Activated CD4-positive, CD25-positive, alpha-beta regulatory T cell treated with anti-CD3 and anti-CD28 coated beads, Interleukin-2, amount 50 U/mL, for 16 hours (primary cell): ENCODE data around the gene ABI2.
"Not testable (repeated sequence)": the region's sequence is repeated elsewhere in the genome, so short reads cannot be mapped to it uniquely, and the experiment has no call there.

Source experiments
- DNase-seq: peaks from one replicate; pipeline ENCODE4 v3.0.0-alpha.2; 2020; ENCODE audit warnings: low read depth, low spot score

Gene ABI2

GRCh38 chr2:203427061-203427460, 98.9 kb downstream of the ABI2 start:
- DNase-seq = no peak

- DNase-seq = not testable (repeated sequence)
Measured at GRCh38 chr2:203429643-203430042, 101.4 kb downstream of the ABI2 start.

- DNase-seq = no peak
Measured at GRCh38 chr2:203431391-203432185, 103.4 kb downstream of the ABI2 start.

- no peak for DNase-seq
Measured at GRCh38 chr2:203432811-203433210, 104.6 kb downstream of the ABI2 start.

GRCh38 chr2:203436496-203436895, 108.3 kb downstream of the ABI2 start:
- DNase-seq = no peak

- DNase-seq = no peak
Measured at GRCh38 chr2:203437511-203437910, 109.3 kb downstream of the ABI2 start.

- no peak for DNase-seq
Measured at GRCh38 chr2:203438528-203438927, 110.3 kb downstream of the ABI2 start.

GRCh38 chr2:203440671-203441070, 112.5 kb downstream of the ABI2 start:
- DNase-seq = no peak

- no peak for DNase-seq
Measured at GRCh38 chr2:203441463-203441862, 113.3 kb downstream of the ABI2 start.

- DNase-seq = no peak
Measured at GRCh38 chr2:203442463-203442862, 114.3 kb downstream of the ABI2 start.

- DNase-seq = no peak
Measured at GRCh38 chr2:203444738-203445137, 116.5 kb downstream of the ABI2 start.

GRCh38 chr2:203446071-203446481, 117.9 kb downstream of the ABI2 start:
- no peak for DNase-seq

GRCh38 chr2:203446780-203447179, 118.6 kb downstream of the ABI2 start:
- DNase-seq = no peak

- DNase-seq = no peak
Measured at GRCh38 chr2:203450561-203450960, 122.4 kb downstream of the ABI2 start.

- DNase-seq = no peak
Measured at GRCh38 chr2:203451011-203451410, 122.8 kb downstream of the ABI2 start.

GRCh38 chr2:203451689-203452088, 123.5 kb downstream of the ABI2 start:
- no peak for DNase-seq

GRCh38 chr2:203453858-203454451, 125.8 kb downstream of the ABI2 start:
- DNase-seq = no peak

- DNase-seq = no peak
Measured at GRCh38 chr2:203455209-203455608, 127.0 kb downstream of the ABI2 start.

GRCh38 chr2:203461746-203462145, 133.6 kb downstream of the ABI2 start:
- DNase-seq = no peak

- no peak for DNase-seq
Measured at GRCh38 chr2:203462308-203462707, 134.1 kb downstream of the ABI2 start.

- DNase-seq = no peak
Measured at GRCh38 chr2:203463266-203463678, 135.1 kb downstream of the ABI2 start.

- no peak for DNase-seq
Measured at GRCh38 chr2:203469546-203469945, 141.4 kb downstream of the ABI2 start.

- DNase-seq = no peak
Measured at GRCh38 chr2:203470371-203470770, 142.2 kb downstream of the ABI2 start.
